TTC549 (cell line): ENCODE measurements around the gene PARP14.

Source experiments
- FAIRE-seq: peaks from 2 replicates; lab custom pipeline; 2012; peaks lifted over from hg19 to GRCh38; lab: Jason Lieb, UNC

PARP14 gene

GRCh38 chr3:122773944-122774509, 93.4 kb downstream of the PARP14 start:
- no peak for FAIRE-seq

DNA sequence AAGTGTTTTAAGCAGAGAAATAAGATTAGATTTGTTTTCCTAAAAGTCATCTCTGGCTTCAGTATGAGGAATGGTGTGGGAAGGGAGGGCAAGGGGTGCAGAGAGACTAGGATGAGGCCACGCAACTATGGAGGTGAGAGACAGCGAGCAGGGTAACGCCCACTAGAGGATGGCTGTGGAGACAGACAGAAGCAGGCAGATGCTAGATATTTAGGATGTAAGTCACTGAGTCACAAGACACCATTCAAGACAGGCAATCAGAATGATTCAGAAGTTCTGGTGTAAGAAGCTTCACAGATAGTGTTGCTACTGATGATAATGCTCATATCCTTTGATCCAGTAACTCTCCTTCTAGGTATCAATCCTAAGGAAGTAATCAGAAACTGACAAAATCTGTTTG, 93.9 kb downstream of the PARP14 start:
- FAIRE-seq: no peak

GRCh38 chr3:122776675-122777468, 96.2 kb downstream of the PARP14 start:
- FAIRE-seq: no peak

GRCh38 chr3:122777563-122777962, 96.9 kb downstream of the PARP14 start:
- FAIRE-seq: no peak
